Neural cell (in vitro differentiated cells): Measurements from ENCODE around the gene AFDN. TPM values are rescaled to one million over a fixed set of nuclear protein-coding genes. Genes with fewer than 3 reads are reported as not detected.

Source experiments
- H2AFZ ChIP-seq: fragments of 200-600, 300-800 bp; sonication (generic), shearing (Covaris generic); 2 replicates; pipeline ENCODE4 v1.6.0; 2014; ENCODE audit warnings: low read depth, mild to moderate bottlenecking, antibody characterized with exemption, low read length, moderate library complexity
- H3F3A ChIP-seq: fragments of 200-600 bp; shearing (Covaris generic); 2 replicates; pipeline ENCODE4 v1.6.1; 2016; ENCODE audit warnings: mild to moderate bottlenecking, moderate library complexity, mixed read lengths, antibody characterized with exemption, low read length; ENCODE audit not compliant: insufficient read depth, poor library complexity, severe bottlenecking
- H3K27ac ChIP-seq: fragments of 200-600, 300-800 bp; sonication (generic), shearing (Covaris generic); 2 replicates; pipeline ENCODE4 v1.5.1; 2014; ENCODE audit warnings: mild to moderate bottlenecking, low read length, moderate library complexity
- H3K27me3 ChIP-seq: fragments of 300-800, 200-600 bp; sonication (generic), shearing (Covaris generic); 2 replicates; pipeline ENCODE4 v1.6.0; 2014; ENCODE audit warnings: mild to moderate bottlenecking, low read depth, low read length, moderate library complexity; ENCODE audit not compliant: insufficient read depth
- H3K36me3 ChIP-seq: fragments of 300-800, 200-600 bp; sonication (generic), shearing (Covaris generic); 2 replicates; pipeline ENCODE4 v1.5.1; 2014; ENCODE audit warnings: mild to moderate bottlenecking, antibody characterized with exemption, low read length, moderate library complexity; ENCODE audit not compliant: insufficient read depth
- H3K4me2 ChIP-seq: fragments of 300-800, 200-600 bp; sonication (generic), shearing (Covaris generic); 2 replicates; pipeline ENCODE4 v1.6.0; 2014; ENCODE audit warnings: mild to moderate bottlenecking, low read length
- H3K4me3 ChIP-seq: fragments of 300-800, 200-600 bp; sonication (generic), shearing (Covaris generic); 2 replicates; pipeline ENCODE4 v1.5.1; 2014; ENCODE audit warnings: mild to moderate bottlenecking, low read length, moderate library complexity
- H3K79me2 ChIP-seq: fragments of 200-600 bp; shearing (Covaris generic); replicated peaks from 2 replicates; pipeline ENCODE4 v1.6.0; 2014; ENCODE audit warnings: mild to moderate bottlenecking, low read length, moderate library complexity; ENCODE audit not compliant: insufficient read depth
- H3K9ac ChIP-seq: fragments of 300-800, 200-600 bp; sonication (generic), shearing (Covaris generic); 2 replicates; pipeline ENCODE4 v1.6.1; 2016; ENCODE audit warnings: mild to moderate bottlenecking, low read length, mixed read lengths
- H3K9me2 ChIP-seq: fragments of 200-600 bp; shearing (Covaris generic); 2 replicates; pipeline ENCODE4 v1.6.1; 2016; ENCODE audit warnings: mild to moderate bottlenecking, low read length, mixed read lengths; ENCODE audit not compliant: insufficient read depth
- H3K9me3 ChIP-seq: fragments of 200-600, 300-800 bp; sonication (generic), shearing (Covaris generic); 2 replicates; pipeline ENCODE4 v1.6.1; 2016; ENCODE audit warnings: mild to moderate bottlenecking, mixed run types, low read length, moderate library complexity, mixed read lengths
- H4K20me1 ChIP-seq: fragments of 200-600 bp; shearing (Covaris generic); 2 replicates; pipeline ENCODE4 v1.6.1; 2016; ENCODE audit warnings: mild to moderate bottlenecking, mixed run types; ENCODE audit not compliant: insufficient read depth
- EP300 ChIP-seq: fragments of 450-650 bp; conservative IDR thresholded peaks from 2 replicates; pipeline ENCODE4 v1.6.1; 2014; ENCODE audit warnings: antibody characterized with exemption, mild to moderate bottlenecking, moderate library complexity; ENCODE audit not compliant: poor library complexity, severe bottlenecking
- EZH2 ChIP-seq: fragments of 200-600, 300-800 bp; shearing (Covaris generic), sonication (generic); IDR thresholded peaks from 2 replicates; pipeline ENCODE4 v1.6.1; 2014; ENCODE audit warnings: antibody characterized with exemption, low read length, borderline replicate concordance, mild to moderate bottlenecking; ENCODE audit not compliant: insufficient read depth, poor library complexity, severe bottlenecking
- MXI1 ChIP-seq: fragments of 450-650 bp; conservative IDR thresholded peaks from 2 replicates; pipeline ENCODE4 v1.6.1; 2014; ENCODE audit warnings: antibody characterized with exemption, mild to moderate bottlenecking; ENCODE audit not compliant: poor library complexity, severe bottlenecking
- POLR2AphosphoS5 ChIP-seq: IDR thresholded peaks from 2 replicates; pipeline ENCODE4 v1.6.1; 2012
- RAD21 ChIP-seq: fragments of 450-650 bp; conservative IDR thresholded peaks from 2 replicates; pipeline ENCODE4 v1.6.1; 2014; ENCODE audit warnings: antibody characterized with exemption, mild to moderate bottlenecking, moderate library complexity
- SMC3 ChIP-seq: fragments of 450-650 bp; conservative IDR thresholded peaks from 2 replicates; pipeline ENCODE4 v1.6.1; 2014; ENCODE audit warnings: antibody characterized with exemption, mild to moderate bottlenecking, moderate library complexity; ENCODE audit not compliant: poor library complexity
- TAF1 ChIP-seq: IDR thresholded peaks from 2 replicates; pipeline ENCODE4 v1.6.1; 2012; ENCODE audit warnings: low read depth
- polyA plus RNA-seq: library from polyadenylated mRNA; depleted of rRNA; stranded (reverse); fragments of >200 nt; gene quantifications from 2 replicates; pipeline ENCODE4 v1.2.3, GENCODE V29; 2014
- TF ChIP-seq, protein P1 (sequence below): fragments of 450-650 bp; IDR thresholded peaks from 2 replicates; pipeline ENCODE4 v1.5.1; 2014; ENCODE audit warnings: antibody characterized with exemption, mild to moderate bottlenecking, moderate library complexity; ENCODE audit not compliant: poor library complexity, severe bottlenecking
- TF ChIP-seq, protein P2 (sequence below): IDR thresholded peaks from 2 replicates; pipeline ENCODE4 v1.6.1; 2012; ENCODE audit warnings: borderline replicate concordance

The AFDN gene
- polyA plus RNA-seq, 1 donor from 2014 or later: 193 TPM

DNA sequence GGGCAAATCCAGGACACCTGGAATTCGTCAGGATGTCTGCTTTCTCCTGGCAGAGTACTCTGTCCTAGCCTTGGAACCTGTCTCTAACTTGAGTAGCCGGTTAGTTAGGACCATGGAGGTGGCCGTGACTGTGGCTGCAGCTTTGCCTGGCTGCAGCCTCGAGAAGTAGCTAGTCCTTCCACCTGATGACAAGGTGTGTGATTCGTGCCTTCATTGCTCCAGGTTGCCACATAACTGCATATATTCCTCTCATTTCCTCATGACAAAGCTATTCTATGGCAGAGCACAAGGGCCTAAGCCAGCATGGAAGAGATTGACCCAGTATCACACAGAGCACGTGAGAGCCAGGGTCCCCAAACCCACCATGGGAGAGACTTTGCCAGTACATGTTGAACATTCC, 130.9 kb downstream of the AFDN start:
- no peak for TF ChIP-seq RAD21
- TF ChIP-seq, protein P1, sequence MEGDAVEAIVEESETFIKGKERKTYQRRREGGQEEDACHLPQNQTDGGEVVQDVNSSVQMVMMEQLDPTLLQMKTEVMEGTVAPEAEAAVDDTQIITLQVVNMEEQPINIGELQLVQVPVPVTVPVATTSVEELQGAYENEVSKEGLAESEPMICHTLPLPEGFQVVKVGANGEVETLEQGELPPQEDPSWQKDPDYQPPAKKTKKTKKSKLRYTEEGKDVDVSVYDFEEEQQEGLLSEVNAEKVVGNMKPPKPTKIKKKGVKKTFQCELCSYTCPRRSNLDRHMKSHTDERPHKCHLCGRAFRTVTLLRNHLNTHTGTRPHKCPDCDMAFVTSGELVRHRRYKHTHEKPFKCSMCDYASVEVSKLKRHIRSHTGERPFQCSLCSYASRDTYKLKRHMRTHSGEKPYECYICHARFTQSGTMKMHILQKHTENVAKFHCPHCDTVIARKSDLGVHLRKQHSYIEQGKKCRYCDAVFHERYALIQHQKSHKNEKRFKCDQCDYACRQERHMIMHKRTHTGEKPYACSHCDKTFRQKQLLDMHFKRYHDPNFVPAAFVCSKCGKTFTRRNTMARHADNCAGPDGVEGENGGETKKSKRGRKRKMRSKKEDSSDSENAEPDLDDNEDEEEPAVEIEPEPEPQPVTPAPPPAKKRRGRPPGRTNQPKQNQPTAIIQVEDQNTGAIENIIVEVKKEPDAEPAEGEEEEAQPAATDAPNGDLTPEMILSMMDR: no peak
- TF ChIP-seq, protein P2, sequence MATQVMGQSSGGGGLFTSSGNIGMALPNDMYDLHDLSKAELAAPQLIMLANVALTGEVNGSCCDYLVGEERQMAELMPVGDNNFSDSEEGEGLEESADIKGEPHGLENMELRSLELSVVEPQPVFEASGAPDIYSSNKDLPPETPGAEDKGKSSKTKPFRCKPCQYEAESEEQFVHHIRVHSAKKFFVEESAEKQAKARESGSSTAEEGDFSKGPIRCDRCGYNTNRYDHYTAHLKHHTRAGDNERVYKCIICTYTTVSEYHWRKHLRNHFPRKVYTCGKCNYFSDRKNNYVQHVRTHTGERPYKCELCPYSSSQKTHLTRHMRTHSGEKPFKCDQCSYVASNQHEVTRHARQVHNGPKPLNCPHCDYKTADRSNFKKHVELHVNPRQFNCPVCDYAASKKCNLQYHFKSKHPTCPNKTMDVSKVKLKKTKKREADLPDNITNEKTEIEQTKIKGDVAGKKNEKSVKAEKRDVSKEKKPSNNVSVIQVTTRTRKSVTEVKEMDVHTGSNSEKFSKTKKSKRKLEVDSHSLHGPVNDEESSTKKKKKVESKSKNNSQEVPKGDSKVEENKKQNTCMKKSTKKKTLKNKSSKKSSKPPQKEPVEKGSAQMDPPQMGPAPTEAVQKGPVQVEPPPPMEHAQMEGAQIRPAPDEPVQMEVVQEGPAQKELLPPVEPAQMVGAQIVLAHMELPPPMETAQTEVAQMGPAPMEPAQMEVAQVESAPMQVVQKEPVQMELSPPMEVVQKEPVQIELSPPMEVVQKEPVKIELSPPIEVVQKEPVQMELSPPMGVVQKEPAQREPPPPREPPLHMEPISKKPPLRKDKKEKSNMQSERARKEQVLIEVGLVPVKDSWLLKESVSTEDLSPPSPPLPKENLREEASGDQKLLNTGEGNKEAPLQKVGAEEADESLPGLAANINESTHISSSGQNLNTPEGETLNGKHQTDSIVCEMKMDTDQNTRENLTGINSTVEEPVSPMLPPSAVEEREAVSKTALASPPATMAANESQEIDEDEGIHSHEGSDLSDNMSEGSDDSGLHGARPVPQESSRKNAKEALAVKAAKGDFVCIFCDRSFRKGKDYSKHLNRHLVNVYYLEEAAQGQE: no peak
- TF ChIP-seq MXI1: no peak
- TF ChIP-seq TAF1: no peak
- no peak for TF ChIP-seq SMC3
- no peak for TF ChIP-seq EP300
- TF ChIP-seq EZH2: no peak
- no peak for TF ChIP-seq POLR2AphosphoS5
- no peaks in the 10 kb centered on the region for H4K20me1 ChIP-seq
- peaks cover 2% of the 10 kb centered on the region for H3K36me3 ChIP-seq

DNA sequence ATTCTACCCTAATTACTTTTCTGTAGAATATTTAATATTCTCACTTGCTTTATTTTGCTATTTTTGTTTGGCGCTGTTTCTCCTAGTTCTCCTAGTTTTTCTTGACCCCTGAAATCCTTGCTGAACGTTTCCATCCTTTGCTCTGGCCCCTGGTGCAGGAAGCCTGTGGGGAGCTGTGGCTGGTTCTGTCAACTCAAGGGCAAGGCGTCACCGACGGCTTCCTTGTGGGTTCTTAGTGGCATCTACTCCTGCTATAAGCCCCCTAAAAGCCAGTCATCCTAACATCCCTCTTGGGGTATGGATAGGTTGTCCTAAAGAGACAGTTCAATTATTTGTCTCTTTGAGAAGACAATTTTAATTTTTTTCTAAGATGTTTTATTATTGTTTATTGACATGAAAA, 133.9 kb downstream of the AFDN start:
- H4K20me1 ChIP-seq: no peaks in the 10 kb centered on the region
- peaks cover 13% of the 10 kb centered on the region for H3K79me2 ChIP-seq
- TF ChIP-seq EP300 (no peak), EZH2 (no peak), MXI1 (no peak), TAF1 (no peak)
- no peak overlapping the region for H3K4me2 ChIP-seq
- peaks cover 5% of the 10 kb centered on the region for H3K36me3 ChIP-seq
- no peaks in the 10 kb centered on the region for H3K9me2 ChIP-seq
- H2AFZ ChIP-seq: no peak overlapping the region
- H3K9ac ChIP-seq: no peak overlapping the region
- no peak overlapping the region for H3K27ac ChIP-seq
- H3K27me3 ChIP-seq: no peaks in the 10 kb centered on the region
- no peak overlapping the region for H3K4me3 ChIP-seq
- no peaks in the 10 kb centered on the region for H3F3A ChIP-seq
- no peaks in the 10 kb centered on the region for H3K9me3 ChIP-seq

More for the DNA sequence above, 130.9 kb downstream of the AFDN start:
- Histone ChIP-seq H3K9ac (no peak overlapping the region), H3F3A (no peaks in the 10 kb centered on the region), H2AFZ (no peak overlapping the region), H3K27ac (no peak overlapping the region), H3K27me3 (no peaks in the 10 kb centered on the region), H3K79me2 (peaks cover 14% of the 10 kb centered on the region), H3K9me2 (no peaks in the 10 kb centered on the region), H3K4me2 (no peak overlapping the region), H3K9me3 (no peaks in the 10 kb centered on the region), H3K4me3 (no peak overlapping the region)

GRCh38 chr6:167962711-167963110, 136.0 kb downstream of the AFDN start:
- Histone ChIP-seq H3K79me2 (peaks cover 12% of the 10 kb centered on the region), H3K4me2 (no peak overlapping the region), H3K27me3 (no peaks in the 10 kb centered on the region), H3K27ac (no peak overlapping the region), H2AFZ (no peak overlapping the region), H3K4me3 (no peak overlapping the region), H3K9me2 (no peaks in the 10 kb centered on the region), H4K20me1 (no peaks in the 10 kb centered on the region), H3F3A (no peaks in the 10 kb centered on the region), H3K9me3 (no peaks in the 10 kb centered on the region), H3K36me3 (peaks cover 20% of the 10 kb centered on the region), H3K9ac (no peak overlapping the region)
- TF ChIP-seq SMC3 (no peak), MXI1 (no peak), EP300 (no peak), POLR2AphosphoS5 (no peak), RAD21 (no peak), EZH2 (no peak)
- TF ChIP-seq, protein P2: no peak
